COLO668 (cell line): ENCODE measurements around the gene PRDM13.

Experiments
- DNase-seq: peaks from one replicate; lab custom pipeline; 2025; ENCODE audit not compliant: unreplicated experiment; lab: John Stamatoyannopoulos, UW

PRDM13 gene

GRCh38 chr6:99603421-99604165 is 3.0 kb upstream of the PRDM13 start:
- peak; percentile 59 for DNase-seq

- DNase-seq: peak; percentile 25
These were observed 2.2 kb upstream of the PRDM13 start for GRCh38 chr6:99604166-99605073.

GRCh38 chr6:99605074-99605734 is 1.4 kb upstream of the PRDM13 start:
- DNase-seq: no peak

- no peak for DNase-seq
These were observed 550 bp upstream of the PRDM13 start for GRCh38 chr6:99605911-99606655.

GRCh38 chr6:99607416-99608036 is 893 bp downstream of the PRDM13 start:
- DNase-seq: no peak

GRCh38 chr6:99608059-99608885 is 1.6 kb downstream of the PRDM13 start:
- no peak for DNase-seq

- no peak for DNase-seq
These were observed 2.4 kb downstream of the PRDM13 start for GRCh38 chr6:99608886-99609482.

- no peak for DNase-seq
These were observed 3.4 kb downstream of the PRDM13 start for GRCh38 chr6:99609905-99610489.

GRCh38 chr6:99611148-99611547 is 4.5 kb downstream of the PRDM13 start:
- no peak for DNase-seq

GRCh38 chr6:99612551-99613408 is 6.1 kb downstream of the PRDM13 start:
- DNase-seq: peak; percentile 15

- DNase-seq: peak; percentile 71
These were observed 6.7 kb downstream of the PRDM13 start for GRCh38 chr6:99613409-99613704.

GRCh38 chr6:99613705-99614429 is 7.2 kb downstream of the PRDM13 start:
- DNase-seq: peak; percentile 71

GRCh38 chr6:99614430-99615186 is 8.0 kb downstream of the PRDM13 start:
- peak; percentile 65 for DNase-seq

- DNase-seq: no peak
These were observed 10.5 kb downstream of the PRDM13 start for GRCh38 chr6:99617131-99617530.

GRCh38 chr6:99618649-99619408 is 12.2 kb downstream of the PRDM13 start:
- no peak for DNase-seq

- no peak for DNase-seq
These were observed 12.8 kb downstream of the PRDM13 start for GRCh38 chr6:99619409-99619762.
